ENCODE data around the gene INVS.

The INVS gene

DNA sequence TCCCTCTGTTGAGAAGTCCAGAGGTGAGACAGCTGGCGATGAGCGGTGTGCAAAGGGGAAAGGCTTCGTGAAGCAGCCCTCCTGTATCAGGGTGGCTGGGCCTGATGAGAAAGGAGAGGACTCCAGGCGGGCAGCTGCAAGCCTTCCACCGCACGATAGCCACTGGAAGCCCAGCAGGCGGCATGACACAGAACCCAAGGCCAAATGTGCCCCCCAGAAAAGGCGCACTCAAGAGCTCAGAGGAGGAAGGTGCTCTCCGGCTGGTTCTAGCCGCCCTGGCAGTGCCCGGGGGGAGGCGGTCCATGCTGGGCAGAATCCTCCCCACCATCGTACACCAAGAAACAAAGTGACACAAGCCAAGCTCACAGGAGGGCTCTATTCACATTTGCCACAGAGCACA, 193.4 kb downstream of the INVS start:
- no peaks in the 10 kb centered on the region for H3K27me3 ChIP-seq (ENCODE audit: control insufficient read depth in 5 of 5, insufficient read depth in 4 of 5, low read length in 5 of 5)
- peaks cover 42 to 85% (median 67%) of the 10 kb centered on the region in 5 donors for H3K36me3 ChIP-seq (ENCODE audit: control insufficient read depth in 5 of 5, insufficient read depth in 5 of 5, low read length in 5 of 5)
- no peak overlapping the region for H3K27ac ChIP-seq (ENCODE audit: low read depth, low read length)

DNA sequence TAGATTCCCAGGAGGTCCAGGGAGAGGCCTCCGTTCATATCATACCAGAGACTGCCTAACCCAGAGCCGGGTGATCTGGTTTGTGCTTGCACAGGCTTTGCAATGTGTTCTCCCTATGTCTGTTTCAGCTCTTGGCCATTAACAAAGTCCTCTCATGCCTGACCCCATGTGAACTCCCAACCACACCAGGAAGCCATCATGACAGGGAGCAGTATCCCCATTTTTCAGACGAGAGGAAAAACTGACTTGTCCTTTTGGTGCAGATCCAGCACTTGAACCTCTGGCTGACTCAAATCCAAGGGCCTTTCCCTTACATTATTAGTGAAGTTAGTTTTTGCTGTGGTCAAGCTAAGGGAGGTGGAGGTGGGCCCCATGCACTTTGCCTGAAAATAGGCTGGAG, 195.3 kb downstream of the INVS start:
- Histone ChIP-seq H3K27ac (ENCODE audit: low read depth, low read length) (no peak overlapping the region), H3K9ac (ENCODE audit: low read length in 5 of 5) (no peak overlapping the region), H3K36me3 (ENCODE audit: control insufficient read depth in 5 of 5, insufficient read depth in 5 of 5, low read length in 5 of 5) (peaks cover 37 to 89% (median 73%) of the 10 kb centered on the region in 5 donors), H3K4me3 (ENCODE audit: low read depth in 1 of 5, low read length in 5 of 5) (no peak overlapping the region), H3K27me3 (ENCODE audit: control insufficient read depth in 5 of 5, insufficient read depth in 4 of 5, low read length in 5 of 5) (no peaks in the 10 kb centered on the region), H3K4me1 (ENCODE audit: control insufficient read depth in 5 of 5, insufficient read depth in 5 of 5, low read length in 5 of 5) (no peaks in the 10 kb centered on the region), H3K9me3 (ENCODE audit: control insufficient read depth in 5 of 5, low read length in 5 of 5) (no peaks in the 10 kb centered on the region)

More for the DNA sequence above, 193.4 kb downstream of the INVS start:
- no peaks in the 10 kb centered on the region for H3K4me1 ChIP-seq (ENCODE audit: control insufficient read depth in 5 of 5, insufficient read depth in 5 of 5, low read length in 5 of 5)
- no peak overlapping the region for H3K4me3 ChIP-seq (ENCODE audit: low read depth in 1 of 5, low read length in 5 of 5)
- H3K9me3 ChIP-seq (ENCODE audit: control insufficient read depth in 5 of 5, low read length in 5 of 5) = peaks cover 0 to 5% (median 3%) of the 10 kb centered on the region in 5 donors
- no peak overlapping the region for H3K9ac ChIP-seq (ENCODE audit: low read length in 5 of 5)

DNA sequence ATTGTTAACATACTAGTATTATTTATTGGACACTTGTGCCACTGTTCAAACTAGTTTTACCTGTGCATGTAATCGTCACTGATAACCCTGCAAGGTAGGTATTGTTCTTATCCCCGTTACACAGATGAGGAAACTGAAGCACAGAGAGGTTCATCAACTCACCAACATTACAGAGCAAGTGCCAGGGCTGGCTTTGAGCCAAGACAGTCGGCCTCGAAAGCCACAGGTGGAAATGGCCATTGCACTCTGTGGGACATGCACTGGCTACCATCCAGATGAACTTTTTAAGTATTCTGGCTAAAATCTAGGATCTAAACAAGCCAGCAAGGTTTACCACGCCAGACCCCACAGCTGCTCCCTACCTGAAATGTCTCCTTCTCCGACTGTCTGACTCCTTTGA, 195.8 kb downstream of the INVS start:
- H3K4me3 ChIP-seq (ENCODE audit: low read depth in 1 of 5, low read length in 5 of 5) = no peak overlapping the region
- no peaks in the 10 kb centered on the region for H3K27me3 ChIP-seq (ENCODE audit: control insufficient read depth in 5 of 5, insufficient read depth in 4 of 5, low read length in 5 of 5)
- no peaks in the 10 kb centered on the region for H3K9me3 ChIP-seq (ENCODE audit: control insufficient read depth in 5 of 5, low read length in 5 of 5)
- H3K4me1 ChIP-seq (ENCODE audit: control insufficient read depth in 5 of 5, insufficient read depth in 5 of 5, low read length in 5 of 5) = no peaks in the 10 kb centered on the region
- H3K9ac ChIP-seq (ENCODE audit: low read length in 5 of 5) = no peak overlapping the region
- H3K27ac ChIP-seq (ENCODE audit: low read depth, low read length) = no peak overlapping the region
- peaks cover 37 to 90% (median 73%) of the 10 kb centered on the region in 5 donors for H3K36me3 ChIP-seq (ENCODE audit: control insufficient read depth in 5 of 5, insufficient read depth in 5 of 5, low read length in 5 of 5)

DNA sequence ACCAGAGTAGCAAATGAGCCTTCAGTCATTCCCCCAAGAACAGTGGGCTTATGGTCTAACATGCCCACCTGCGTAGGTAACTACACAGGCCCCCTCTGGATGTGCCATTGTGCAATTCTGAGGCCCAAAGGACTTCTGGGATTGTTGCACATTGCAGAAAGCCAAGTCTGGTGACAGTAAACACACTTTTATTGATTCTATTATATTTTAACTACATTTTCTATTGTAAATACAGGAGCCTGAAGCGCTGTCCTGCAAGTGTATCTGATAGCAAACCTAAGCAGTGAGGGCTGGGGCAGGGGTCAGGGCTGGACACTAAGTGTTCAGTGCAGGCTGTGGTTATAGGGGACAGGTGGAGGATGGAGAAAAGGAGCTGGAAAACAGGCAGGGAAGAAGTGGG, 196.2 kb downstream of the INVS start:
- Histone ChIP-seq H3K27me3 (ENCODE audit: control insufficient read depth in 5 of 5, insufficient read depth in 4 of 5, low read length in 5 of 5) (no peaks in the 10 kb centered on the region), H3K9me3 (ENCODE audit: control insufficient read depth in 5 of 5, low read length in 5 of 5) (no peaks in the 10 kb centered on the region), H3K9ac (ENCODE audit: low read length in 5 of 5) (no peak overlapping the region), H3K4me3 (ENCODE audit: low read depth in 1 of 5, low read length in 5 of 5) (no peak overlapping the region), H3K27ac (ENCODE audit: low read depth, low read length) (no peak overlapping the region), H3K4me1 (ENCODE audit: control insufficient read depth in 5 of 5, insufficient read depth in 5 of 5, low read length in 5 of 5) (no peaks in the 10 kb centered on the region), H3K36me3 (ENCODE audit: control insufficient read depth in 5 of 5, insufficient read depth in 5 of 5, low read length in 5 of 5) (peaks cover 39 to 92% (median 75%) of the 10 kb centered on the region in 5 donors)

DNA sequence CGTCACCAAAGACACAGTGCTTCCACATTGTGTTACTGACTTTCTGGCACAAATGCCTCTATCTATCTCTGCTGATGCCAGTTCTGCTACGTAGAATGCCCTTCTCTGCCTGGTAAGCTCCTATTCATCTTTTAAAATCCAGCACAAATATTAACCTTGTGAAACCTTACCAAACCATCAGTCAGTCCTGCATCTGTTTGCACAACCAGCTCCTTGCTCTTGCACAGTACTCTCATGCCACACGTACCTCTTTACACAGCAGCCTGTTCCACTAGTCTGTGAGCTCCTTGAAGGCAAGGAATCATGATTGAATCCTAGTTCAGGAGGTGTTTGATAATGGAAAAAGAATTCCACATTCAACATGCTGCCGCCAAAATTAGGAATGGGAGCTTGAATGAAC, 197.4 kb downstream of the INVS start:
- H3K4me3 ChIP-seq (ENCODE audit: low read depth in 1 of 5, low read length in 5 of 5) = no peak overlapping the region
- H3K27ac ChIP-seq (ENCODE audit: low read depth, low read length) = no peak overlapping the region
- no peaks in the 10 kb centered on the region for H3K27me3 ChIP-seq (ENCODE audit: control insufficient read depth in 5 of 5, insufficient read depth in 4 of 5, low read length in 5 of 5)
- H3K4me1 ChIP-seq (ENCODE audit: control insufficient read depth in 5 of 5, insufficient read depth in 5 of 5, low read length in 5 of 5) = no peaks in the 10 kb centered on the region
- H3K9me3 ChIP-seq (ENCODE audit: control insufficient read depth in 5 of 5, low read length in 5 of 5) = no peaks in the 10 kb centered on the region
- H3K36me3 ChIP-seq (ENCODE audit: control insufficient read depth in 5 of 5, insufficient read depth in 5 of 5, low read length in 5 of 5) = peaks cover 49 to 95% (median 81%) of the 10 kb centered on the region in 5 donors
- H3K9ac ChIP-seq (ENCODE audit: low read length in 5 of 5) = no peak overlapping the region

DNA sequence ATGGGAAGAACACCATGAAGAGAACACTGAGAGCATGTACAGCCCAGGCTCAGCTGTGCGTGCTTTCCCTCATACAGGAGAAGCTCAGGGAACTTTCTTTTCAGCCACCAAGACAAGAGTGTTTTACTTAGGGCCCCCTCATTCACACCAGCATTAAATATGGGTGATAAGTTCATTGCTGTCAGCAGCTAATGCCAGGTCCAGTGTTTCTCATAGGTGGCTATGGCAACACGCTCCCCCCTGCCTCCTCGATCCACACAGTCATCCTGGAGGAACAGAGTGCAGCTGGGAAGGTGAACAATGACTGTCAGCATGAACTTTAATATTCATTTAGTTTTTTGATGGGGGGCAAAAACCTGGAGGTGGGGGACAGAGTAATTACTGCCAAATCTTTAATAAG, 199.3 kb downstream of the INVS start:
- Histone ChIP-seq H3K4me3 (ENCODE audit: low read depth in 1 of 5, low read length in 5 of 5) (no peak overlapping the region), H3K27ac (ENCODE audit: low read depth, low read length) (no peak overlapping the region), H3K9me3 (ENCODE audit: control insufficient read depth in 5 of 5, low read length in 5 of 5) (no peaks in the 10 kb centered on the region), H3K36me3 (ENCODE audit: control insufficient read depth in 5 of 5, insufficient read depth in 5 of 5, low read length in 5 of 5) (peaks cover 43 to 89% (median 79%) of the 10 kb centered on the region in 5 donors), H3K9ac (ENCODE audit: low read length in 5 of 5) (no peak overlapping the region), H3K4me1 (ENCODE audit: control insufficient read depth in 5 of 5, insufficient read depth in 5 of 5, low read length in 5 of 5) (peaks cover 0 to 13% (median 11%) of the 10 kb centered on the region in 5 donors), H3K27me3 (ENCODE audit: control insufficient read depth in 5 of 5, insufficient read depth in 4 of 5, low read length in 5 of 5) (no peaks in the 10 kb centered on the region)

DNA sequence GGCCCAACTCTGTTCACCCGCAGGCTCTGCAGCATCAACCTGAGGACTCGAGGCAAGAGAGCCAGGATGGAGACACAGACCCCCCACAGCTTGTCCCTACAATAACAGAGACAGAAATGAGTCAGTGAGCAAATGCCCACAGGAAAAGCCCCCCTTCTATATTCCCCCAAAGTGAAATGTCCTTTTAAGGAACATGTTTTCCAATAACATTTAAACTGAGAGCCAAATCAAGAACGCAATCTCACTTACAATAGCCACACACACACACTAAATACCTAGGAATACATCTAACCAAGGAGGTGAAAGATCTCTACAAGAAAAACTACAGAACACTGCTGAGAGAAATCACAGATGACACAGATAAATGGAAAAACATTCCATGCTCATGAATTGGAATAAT, 204.7 kb downstream of the INVS start:
- no peaks in the 10 kb centered on the region for H3K27me3 ChIP-seq (ENCODE audit: control insufficient read depth in 5 of 5, insufficient read depth in 4 of 5, low read length in 5 of 5)
- no peak overlapping the region for H3K9ac ChIP-seq (ENCODE audit: low read length in 5 of 5)
- H3K4me1 ChIP-seq (ENCODE audit: control insufficient read depth in 5 of 5, insufficient read depth in 5 of 5, low read length in 5 of 5) = peaks cover 0 to 13% (median 11%) of the 10 kb centered on the region in 5 donors
- H3K9me3 ChIP-seq (ENCODE audit: control insufficient read depth in 5 of 5, low read length in 5 of 5) = no peaks in the 10 kb centered on the region
- no peak overlapping the region for H3K27ac ChIP-seq (ENCODE audit: low read depth, low read length)
- H3K4me3 ChIP-seq (ENCODE audit: low read depth in 1 of 5, low read length in 5 of 5) = no peak overlapping the region
- H3K36me3 ChIP-seq (ENCODE audit: control insufficient read depth in 5 of 5, insufficient read depth in 5 of 5, low read length in 5 of 5) = peaks cover 36 to 52% (median 50%) of the 10 kb centered on the region in 5 donors

DNA sequence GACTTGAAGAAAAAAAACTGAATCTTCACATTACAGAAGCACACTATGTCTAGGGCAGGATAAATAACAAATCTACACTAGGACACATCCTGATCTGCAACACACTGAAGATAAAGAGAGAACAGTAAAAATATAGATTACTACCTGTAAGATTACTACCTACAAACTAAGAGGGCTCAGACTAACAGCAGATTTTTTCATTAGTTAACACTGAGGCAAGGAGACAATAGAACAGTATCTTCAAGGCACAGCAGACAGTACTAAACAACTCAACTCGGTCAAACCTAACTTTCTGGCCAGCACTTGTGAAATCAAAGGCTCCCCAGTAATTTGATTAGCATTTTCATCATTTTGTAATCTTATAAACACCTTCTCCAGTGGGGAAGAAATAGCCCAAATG, 207.2 kb downstream of the INVS start:
- peaks cover 20 to 40% (median 32%) of the 10 kb centered on the region in 5 donors for H3K36me3 ChIP-seq (ENCODE audit: control insufficient read depth in 5 of 5, insufficient read depth in 5 of 5, low read length in 5 of 5)
- H3K9ac ChIP-seq (ENCODE audit: low read length in 5 of 5) = no peak overlapping the region
- no peaks in the 10 kb centered on the region for H3K27me3 ChIP-seq (ENCODE audit: control insufficient read depth in 5 of 5, insufficient read depth in 4 of 5, low read length in 5 of 5)
- peaks cover 0 to 13% (median 11%) of the 10 kb centered on the region in 5 donors for H3K4me1 ChIP-seq (ENCODE audit: control insufficient read depth in 5 of 5, insufficient read depth in 5 of 5, low read length in 5 of 5)
- no peak overlapping the region for H3K27ac ChIP-seq (ENCODE audit: low read depth, low read length)
- no peaks in the 10 kb centered on the region for H3K9me3 ChIP-seq (ENCODE audit: control insufficient read depth in 5 of 5, low read length in 5 of 5)
- H3K4me3 ChIP-seq (ENCODE audit: low read depth in 1 of 5, low read length in 5 of 5) = no peak overlapping the region

DNA sequence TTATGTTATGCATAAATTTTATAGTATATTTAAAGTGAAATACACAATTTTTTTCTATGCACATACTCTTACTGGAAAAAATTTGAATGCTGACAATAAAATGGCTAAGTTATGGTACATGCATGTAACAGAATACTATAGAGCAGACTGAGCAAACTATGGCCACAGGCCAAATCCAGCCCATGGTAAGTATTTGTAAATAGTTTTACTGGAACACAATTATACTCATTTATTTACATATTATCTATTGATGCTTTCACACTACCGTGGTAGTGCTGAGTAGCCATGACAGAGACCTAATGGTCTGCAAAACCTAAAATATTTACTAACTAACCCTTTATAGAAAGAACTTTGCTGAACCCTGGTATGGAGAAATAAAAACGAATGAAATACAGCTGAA, 208.0 kb downstream of the INVS start:
- Histone ChIP-seq H3K27ac (ENCODE audit: low read depth, low read length) (no peak overlapping the region), H3K27me3 (ENCODE audit: control insufficient read depth in 5 of 5, insufficient read depth in 4 of 5, low read length in 5 of 5) (no peaks in the 10 kb centered on the region), H3K36me3 (ENCODE audit: control insufficient read depth in 5 of 5, insufficient read depth in 5 of 5, low read length in 5 of 5) (peaks cover 13 to 35% (median 24%) of the 10 kb centered on the region in 5 donors), H3K4me3 (ENCODE audit: low read depth in 1 of 5, low read length in 5 of 5) (no peak overlapping the region), H3K9ac (ENCODE audit: low read length in 5 of 5) (no peak overlapping the region), H3K4me1 (ENCODE audit: control insufficient read depth in 5 of 5, insufficient read depth in 5 of 5, low read length in 5 of 5) (peaks cover 0 to 12% (median 11%) of the 10 kb centered on the region in 5 donors), H3K9me3 (ENCODE audit: control insufficient read depth in 5 of 5, low read length in 5 of 5) (no peaks in the 10 kb centered on the region)

DNA sequence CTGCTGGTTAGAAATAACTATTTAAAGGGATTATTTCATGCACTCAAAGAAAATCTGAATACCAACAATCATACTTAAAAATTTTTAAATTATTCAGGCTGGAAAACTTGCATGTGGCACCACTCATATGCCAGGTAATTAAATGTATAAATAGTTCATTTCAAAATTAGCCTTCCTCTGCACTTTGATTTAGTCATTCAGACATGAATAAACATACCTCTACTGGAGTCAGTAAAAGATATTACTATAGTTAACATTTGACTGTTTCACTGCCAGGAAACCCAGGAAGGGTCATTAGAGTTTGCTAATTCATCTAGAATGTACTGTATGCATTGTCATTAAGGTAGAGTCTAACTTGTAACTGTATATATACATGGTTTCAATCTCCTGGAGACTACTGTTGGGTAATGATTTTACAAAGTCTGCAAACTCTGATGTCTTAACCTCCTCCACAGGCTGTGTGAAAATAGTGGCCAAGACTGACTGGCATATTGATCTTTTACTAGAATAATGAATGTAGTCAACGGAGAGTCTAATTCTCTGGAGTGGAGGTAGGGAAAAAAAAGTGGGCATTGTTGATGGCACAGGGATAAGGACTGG, 210.0 kb downstream of the INVS start:
- Histone ChIP-seq H3K9me3 (ENCODE audit: control insufficient read depth in 5 of 5, low read length in 5 of 5) (no peaks in the 10 kb centered on the region), H3K9ac (ENCODE audit: low read length in 5 of 5) (no peak overlapping the region), H3K27me3 (ENCODE audit: control insufficient read depth in 5 of 5, insufficient read depth in 4 of 5, low read length in 5 of 5) (no peaks in the 10 kb centered on the region), H3K36me3 (ENCODE audit: control insufficient read depth in 5 of 5, insufficient read depth in 5 of 5, low read length in 5 of 5) (peaks cover 3 to 35% (median 12%) of the 10 kb centered on the region in 5 donors), H3K4me1 (ENCODE audit: control insufficient read depth in 5 of 5, insufficient read depth in 5 of 5, low read length in 5 of 5) (no peaks in the 10 kb centered on the region), H3K4me3 (ENCODE audit: low read depth in 1 of 5, low read length in 5 of 5) (no peak overlapping the region), H3K27ac (ENCODE audit: low read depth, low read length) (no peak overlapping the region)
